A549 (cell line): Measurements from ENCODE around the gene CREB3L1. TPM values are rescaled to one million over a fixed set of nuclear protein-coding genes. Genes with fewer than 3 reads are reported as not detected.

Experiments used
- ATAC-seq, 2 experiments: fragments of 200-7000 bp in 1 of 2; fragments of >200 bp in 1 of 2; cut with Nextera tagmentation in 1 of 2; cut with Tn5 transposase in 1 of 2; 3 replicates each; pipeline versions ENCODE4 v1.8.0 to v1.9.1; 2018 to 2020; ENCODE audit warnings: mild to moderate bottlenecking in 1 of 2, moderate library complexity in 1 of 2
- CTCF ChIA-PET: fragments of 300-600 bp; sonication (Branson Sonifier 250); formaldehyde crosslinking; extraction: SDS; loops from one replicate; lab custom pipeline; 2021; ENCODE audit warnings: antibody characterized with exemption, inconsistent platforms; lab: Yijun Ruan, JAX
- POLR2A ChIA-PET: fragments of 350-600 bp; formaldehyde crosslinking; extraction: SDS; loops from one replicate; lab custom pipeline; 2021; ENCODE audit warnings: antibody characterized with exemption, inconsistent platforms; lab: Yijun Ruan, JAX
- DNase-seq, 2 experiments: peaks; one replicate each; pipeline versions ENCODE4 v3.0.0 to v3.0.0-alpha.2; 2011 to 2016; ENCODE audit warnings: low read depth in 1 of 2, low spot score in 1 of 2
- FAIRE-seq: peaks from 2 replicates; lab custom pipeline; 2011; peaks lifted over from hg19 to GRCh38; lab: Jason Lieb, UNC
- H3K27ac ChIP-seq, 2 experiments: fragments of >200 bp; sonication (Bioruptor Twin); formaldehyde crosslinking; 3 replicates each; pipeline ENCODE4 v1.5.1; 2016 to 2017
- H3K4me1 ChIP-seq: fragments of >200 bp; sonication (Bioruptor Twin); formaldehyde crosslinking; 3 replicates; pipeline ENCODE4 v1.6.1; 2016
- H3K4me2 ChIP-seq: fragments of >200 bp; sonication (Bioruptor Twin); formaldehyde crosslinking; 3 replicates; pipeline ENCODE4 v1.6.1; 2016
- H3K4me3 ChIP-seq: fragments of >200 bp; sonication (Bioruptor Twin); formaldehyde crosslinking; 3 replicates; pipeline ENCODE4 v1.5.1; 2016
- H3K9me3 ChIP-seq: fragments of >200 bp; sonication (Bioruptor Twin); formaldehyde crosslinking; 3 replicates; pipeline ENCODE4 v1.6.1; 2016
- CBX2 ChIP-seq: fragments of 200-600 bp; sonication (generic); IDR thresholded peaks from 2 replicates; pipeline ENCODE4 v1.6.1; 2016; ENCODE audit warnings: low read depth, mild to moderate bottlenecking, borderline replicate concordance
- CEBPB ChIP-seq, 2 experiments: fragments of >200 bp in 1 of 2; sonication (Bioruptor Twin) in 1 of 2; formaldehyde crosslinking in 1 of 2; IDR thresholded peaks; 2 replicates each; pipeline ENCODE4 v1.6.1; 2012 to 2016
- CHD4 ChIP-seq: fragments of 200-600 bp; sonication (generic); IDR thresholded peaks from 2 replicates; pipeline ENCODE4 v1.6.1; 2016; ENCODE audit warnings: antibody characterized with exemption, mild to moderate bottlenecking, borderline replicate concordance
- EHF ChIP-seq: fragments of 250-450 bp; sonication (Bioruptor Pico); IDR thresholded peaks from 2 replicates; pipeline ENCODE4 v1.5.0; 2020; ENCODE audit warnings: mild to moderate bottlenecking
- EHMT2 ChIP-seq: fragments of 200-600 bp; sonication (generic); IDR thresholded peaks from 2 replicates; pipeline ENCODE4 v1.6.1; 2016; ENCODE audit warnings: antibody characterized with exemption, low read depth, mild to moderate bottlenecking, moderate library complexity
- FOSB ChIP-seq: fragments of 250-450 bp; sonication (Bioruptor Pico); IDR thresholded peaks from 2 replicates; pipeline ENCODE4 v1.5.0; 2020; ENCODE audit warnings: mild to moderate bottlenecking, moderate library complexity
- FOXS1 ChIP-seq: fragments of 250-450 bp; sonication (Bioruptor Pico); IDR thresholded peaks from 2 replicates; pipeline ENCODE4 v1.5.0; 2020; ENCODE audit warnings: mild to moderate bottlenecking, moderate library complexity
- HDAC2 ChIP-seq: fragments of 200-600 bp; sonication (generic); IDR thresholded peaks from 2 replicates; pipeline ENCODE4 v1.6.1; 2016
- HMGXB4 ChIP-seq: fragments of 250-450 bp; sonication (Bioruptor Pico); IDR thresholded peaks from 2 replicates; pipeline ENCODE4 v1.5.0; 2021; ENCODE audit warnings: mild to moderate bottlenecking, moderate library complexity, borderline replicate concordance
- HOXA7 ChIP-seq: fragments of 250-450 bp; sonication (Bioruptor Pico); IDR thresholded peaks from 2 replicates; pipeline ENCODE4 v1.5.0; 2020; ENCODE audit warnings: mild to moderate bottlenecking, moderate library complexity
- HOXB13 ChIP-seq: fragments of 250-450 bp; sonication (Bioruptor Pico); IDR thresholded peaks from 2 replicates; pipeline ENCODE4 v1.5.0; 2020; ENCODE audit warnings: low read depth, mild to moderate bottlenecking, moderate library complexity
- MAX ChIP-seq: IDR thresholded peaks from 2 replicates; pipeline ENCODE4 v1.6.1; 2012
- MAZ ChIP-seq: fragments of 150-350 bp; IDR thresholded peaks from 2 replicates; pipeline ENCODE4 v1.6.1; 2014; ENCODE audit warnings: antibody characterized with exemption, low read depth, low read length, borderline replicate concordance
- NFE2L2 ChIP-seq: fragments of 150-350 bp; conservative IDR thresholded peaks from 2 replicates; pipeline ENCODE4 v1.6.1; 2014; ENCODE audit warnings: low read length
- PBX3 ChIP-seq: IDR thresholded peaks from 2 replicates; pipeline ENCODE4 v1.6.1; 2012
- PHF8 ChIP-seq: fragments of 200-600 bp; sonication (generic); IDR thresholded peaks from 2 replicates; pipeline ENCODE4 v1.6.1; 2016; ENCODE audit warnings: low read depth, mild to moderate bottlenecking, antibody characterized with exemption, moderate library complexity, borderline replicate concordance
- POLR2AphosphoS2 ChIP-seq: conservative IDR thresholded peaks from 2 replicates; pipeline ENCODE4 v1.6.1; 2012; ENCODE audit warnings: low read length, improper control_type of control experiment, inconsistent platforms
- RAD21 ChIP-seq, 2 experiments: fragments of >200 bp in 1 of 2; sonication (Bioruptor Twin) in 1 of 2; formaldehyde crosslinking in 1 of 2; IDR thresholded peaks in 1 of 2; conservative IDR thresholded peaks in 1 of 2; 2 replicates in 1 of 2; 3 replicates in 1 of 2; pipeline ENCODE4 v1.6.1; 2012 to 2018; ENCODE audit warnings: inconsistent platforms in 1 of 2
- RARB ChIP-seq: fragments of 250-450 bp; sonication (Bioruptor Pico); IDR thresholded peaks from 2 replicates; pipeline ENCODE4 v1.8.0; 2021; ENCODE audit warnings: mild to moderate bottlenecking, moderate library complexity
- RCOR1 ChIP-seq: fragments of 150-350 bp; IDR thresholded peaks from 2 replicates; pipeline ENCODE4 v1.6.1; 2014; ENCODE audit warnings: antibody characterized with exemption, low read length, low read depth
- SREBF2 ChIP-seq: fragments of 450-650 bp; IDR thresholded peaks from 2 replicates; pipeline ENCODE4 v1.6.1; 2014; ENCODE audit warnings: mild to moderate bottlenecking, moderate library complexity
- USF2 ChIP-seq: fragments of 450-650 bp; IDR thresholded peaks from 2 replicates; pipeline ENCODE4 v1.6.1; 2014; ENCODE audit warnings: antibody characterized with exemption
- whole genome bisulfite sequencing: methylation state at CpG from one replicate; pipeline ENCODE4 v1.1.6; 2017; ENCODE audit errors: missing lambda C conversion rate; 5-methylcytosine and 5-hydroxymethylcytosine counted together
- polyA plus RNA-seq, 4 experiments: library from polyadenylated mRNA; depleted of rRNA in 3 of 4; stranded (reverse); fragments of >200 nt; fragmentation: RNase III in 1 of 4; extraction: RNeasy Plus Mini Kit Qiagen cat#74134 plus additional on column Dnase treatment in 1 of 4; gene quantifications; 2 replicates in 3 of 4; 3 replicates in 1 of 4; pipeline ENCODE4 v1.2.3, GENCODE V29; 2011 to 2017

The CREB3L1 gene
- polyA plus RNA-seq, 2 of the 4 experiments (the other 2 are of a cell fraction) = 0.61 to 2.3 TPM

- DNase-seq (no peak), FAIRE-seq (no peak), ATAC-seq (no peak)
- H3K4me2 ChIP-seq = no peak overlapping the region
- H3K4me3 ChIP-seq = no peak overlapping the region
- 72% methylated on average over 3 of the region's 3 CpGs for WGBS
- no peak for TF ChIP-seq HMGXB4 (CRISPR knock-in tag)
- no peak for TF ChIP-seq PBX3
- no peak for TF ChIP-seq EHMT2
- H3K9me3 ChIP-seq = no peaks in the 10 kb centered on the region
- POLR2A ChIA-PET = interaction anchor here (0.6 to 0.7 kb wide), 2 partner anchors 30 to 253 kb away, joined by 3 to 5 read pairs; no protein-coding TSS in a partner anchor
- CTCF ChIA-PET = interaction anchor here (0.5 to 25.2 kb wide), 11 partner anchors 10 to 124 kb away, joined by 3 to 325 read pairs (median 5); no protein-coding TSS in a partner anchor
- H3K4me1 ChIP-seq = peaks cover 18% of the 10 kb centered on the region
- H3K27ac ChIP-seq = no peak overlapping the region
Measured at GRCh38 chr11:46343520-46343919, 66.1 kb downstream of the CREB3L1 start.

- POLR2A ChIA-PET = no interaction called here
- no peak for DNase-seq
- FAIRE-seq = no peak
- CTCF ChIA-PET = interaction anchor here (0.7 to 25.2 kb wide), 10 partner anchors 10 to 107 kb away, joined by 3 to 325 read pairs (median 5); no protein-coding TSS in a partner anchor
- peaks cover 16% of the 10 kb centered on the region for H3K4me1 ChIP-seq
- ATAC-seq = no peak
- WGBS = 84% methylated on average over 18 of the region's 20 CpGs
- no peak overlapping the region for H3K4me2 ChIP-seq
- no peaks in the 10 kb centered on the region for H3K9me3 ChIP-seq
- TF ChIP-seq HOXA7 (CRISPR knock-in tag) (no peak), EHF (CRISPR knock-in tag) (no peak), HDAC2 (no peak), PHF8 (no peak), USF2 (no peak), POLR2AphosphoS2 (no peak), HOXB13 (CRISPR knock-in tag) (no peak), SREBF2 (no peak), CHD4 (no peak), MAZ (no peak), CEBPB (IDR thresholded peaks at IDR 0.05) (no peak), HMGXB4 (CRISPR knock-in tag) (no peak), MAX (no peak), FOXS1 (no peak), CBX2 (no peak), RCOR1 (no peak), NFE2L2 (no peak), RARB (CRISPR knock-in tag) (no peak), RAD21 (conservative IDR thresholded peaks at IDR 0.05 in 1 of 2, IDR thresholded peaks at IDR 0.05 in 1 of 2) (no peak), FOSB (CRISPR knock-in tag) (no peak)
- no peak overlapping the region for H3K4me3 ChIP-seq
- H3K27ac ChIP-seq = peak overlapping the region in 1 of 2 experiments; percentile 30; a peak in 3 of 6 replicates
Measured at GRCh38 chr11:46345131-46345597, 67.7 kb downstream of the CREB3L1 start.
